ENCODE measurements around the gene KIF12. TPM values are rescaled to one million over a fixed set of nuclear protein-coding genes. Genes with fewer than 3 reads are reported as not detected.

KIF12 gene
- total and polyA plus RNA-seq, 12 donors: 0.13 to 0.45 TPM; not detected in 10

DNA sequence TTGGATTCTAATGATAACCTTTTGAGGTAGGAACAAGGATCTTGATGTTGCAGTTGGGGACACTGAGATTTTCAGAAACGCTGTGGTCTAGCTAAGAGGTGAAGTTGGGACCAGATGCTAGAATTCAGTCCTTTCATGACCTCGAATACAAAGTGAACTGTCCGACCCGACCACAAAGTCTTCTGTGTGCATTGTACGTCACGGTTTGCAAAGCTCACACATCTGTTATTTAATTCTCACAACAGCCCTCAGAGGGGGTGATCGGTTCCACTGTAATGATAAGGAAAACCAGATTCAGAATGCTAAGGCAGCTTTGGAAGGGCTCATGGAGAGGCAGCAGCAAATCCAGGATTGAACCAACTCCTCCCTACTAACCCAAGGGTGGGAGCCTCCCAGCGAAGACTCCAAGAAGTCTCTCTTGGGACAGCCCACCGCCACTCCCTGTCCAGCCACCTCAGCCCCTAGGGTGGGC, 16.6 kb upstream of the KIF12 start:
- 66 to 75% methylated on average over 9 of the region's 9 CpGs for WGBS, 2 donors
- DNase-seq (no peak), ATAC-seq (peak in 1 of 8 donors; percentile 20)
- peaks cover 3 to 31% (median 18%) of the 10 kb centered on the region in 9 donors for H3K4me1 ChIP-seq
- peaks cover 0 to 37% (median 6%) of the 10 kb centered on the region in 7 donors for H3K27me3 ChIP-seq
- intact Hi-C loops (cut with DNase I): no loop called here
- peak overlapping the region in 2 of 10 donors; percentile 10 to 28 for H3K27ac ChIP-seq
- no peaks in the 10 kb centered on the region for H3K9me3 ChIP-seq
- TF ChIP-seq, protein P1, sequence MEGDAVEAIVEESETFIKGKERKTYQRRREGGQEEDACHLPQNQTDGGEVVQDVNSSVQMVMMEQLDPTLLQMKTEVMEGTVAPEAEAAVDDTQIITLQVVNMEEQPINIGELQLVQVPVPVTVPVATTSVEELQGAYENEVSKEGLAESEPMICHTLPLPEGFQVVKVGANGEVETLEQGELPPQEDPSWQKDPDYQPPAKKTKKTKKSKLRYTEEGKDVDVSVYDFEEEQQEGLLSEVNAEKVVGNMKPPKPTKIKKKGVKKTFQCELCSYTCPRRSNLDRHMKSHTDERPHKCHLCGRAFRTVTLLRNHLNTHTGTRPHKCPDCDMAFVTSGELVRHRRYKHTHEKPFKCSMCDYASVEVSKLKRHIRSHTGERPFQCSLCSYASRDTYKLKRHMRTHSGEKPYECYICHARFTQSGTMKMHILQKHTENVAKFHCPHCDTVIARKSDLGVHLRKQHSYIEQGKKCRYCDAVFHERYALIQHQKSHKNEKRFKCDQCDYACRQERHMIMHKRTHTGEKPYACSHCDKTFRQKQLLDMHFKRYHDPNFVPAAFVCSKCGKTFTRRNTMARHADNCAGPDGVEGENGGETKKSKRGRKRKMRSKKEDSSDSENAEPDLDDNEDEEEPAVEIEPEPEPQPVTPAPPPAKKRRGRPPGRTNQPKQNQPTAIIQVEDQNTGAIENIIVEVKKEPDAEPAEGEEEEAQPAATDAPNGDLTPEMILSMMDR (IDR thresholded peaks at IDR 0.05): no peak
- H3K4me3 ChIP-seq: no peak overlapping the region
- H3K36me3 ChIP-seq: no peaks in the 10 kb centered on the region

DNA sequence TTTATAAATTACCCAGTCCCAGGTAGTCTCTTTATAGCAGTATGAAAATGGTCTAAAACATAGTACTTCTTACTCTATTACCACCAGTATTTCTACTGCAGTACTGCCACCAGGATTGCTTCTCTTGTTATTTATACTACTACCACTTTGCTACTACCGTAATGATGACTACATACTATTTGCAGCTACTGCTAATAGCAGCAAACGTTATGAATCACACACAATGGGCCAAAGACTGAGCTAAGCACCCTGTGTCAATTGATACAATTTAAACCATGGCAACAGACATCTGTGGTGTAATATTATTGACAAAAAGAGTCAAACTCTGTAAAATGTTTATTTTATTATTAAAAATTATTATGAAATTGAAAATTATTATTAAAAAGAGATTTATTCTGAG, 15.3 kb upstream of the KIF12 start:
- Histone ChIP-seq H3K9me3 (no peaks in the 10 kb centered on the region), H3K4me3 (no peak overlapping the region), H3K4me1 (peaks cover 3 to 31% (median 18%) of the 10 kb centered on the region in 9 donors), H3K27ac (no peak overlapping the region), H3K27me3 (peaks cover 0 to 37% (median 6%) of the 10 kb centered on the region in 7 donors), H3K36me3 (no peaks in the 10 kb centered on the region)
- TF ChIP-seq, protein P1 (IDR thresholded peaks at IDR 0.05): no peak
- WGBS, 2 donors: 42 to 65% methylated on average over 2 of the region's 2 CpGs
- intact Hi-C loops (cut with DNase I): loop anchor here in 1 of 10 donors (5.0 kb wide), 1 partner anchor 163 kb away; no protein-coding TSS in a partner anchor
- no peak for ATAC-seq
- no peak for DNase-seq

DNA sequence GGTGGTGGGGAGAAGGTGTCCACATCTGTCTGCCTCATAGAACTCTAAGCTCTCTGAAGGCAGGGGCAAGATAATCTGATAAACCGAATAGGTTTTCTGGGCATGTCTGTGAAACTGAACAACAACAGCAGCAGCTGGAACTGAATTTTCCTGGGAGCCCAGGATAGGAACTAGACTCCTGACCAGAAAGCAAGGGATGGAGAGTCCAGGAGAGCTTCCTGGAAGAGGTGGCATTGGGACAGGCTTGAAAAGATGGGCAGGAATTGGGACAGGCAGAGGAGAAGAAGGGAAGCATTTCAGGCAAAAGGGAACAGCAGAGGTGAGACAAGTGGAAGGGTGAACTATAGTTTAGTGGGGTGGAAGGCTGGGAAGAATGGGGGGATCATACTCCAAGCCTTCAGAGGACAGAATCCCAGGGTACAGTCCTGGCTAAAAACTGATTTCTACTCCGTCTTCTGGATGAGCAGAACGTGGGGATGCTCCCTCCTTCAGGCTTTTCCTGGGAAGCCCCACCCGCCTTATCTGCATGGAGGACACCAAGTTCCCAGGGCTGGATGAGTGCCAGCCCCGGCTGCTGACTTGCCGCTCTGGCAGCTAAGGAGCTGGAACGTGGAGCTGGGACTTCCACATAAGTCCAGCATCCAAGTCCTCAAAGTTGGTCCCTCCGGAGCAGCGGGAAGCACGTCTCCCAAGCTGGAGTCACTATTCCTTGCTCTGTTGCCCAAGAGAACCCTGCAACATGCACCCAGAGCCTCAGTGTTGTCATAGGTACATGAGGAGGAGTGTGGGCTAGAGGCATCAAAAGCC, 13.9 kb upstream of the KIF12 start:
- WGBS, 2 donors: 20 to 23% methylated on average over 10 of the region's 10 CpGs
- peaks cover 0 to 26% (median 4%) of the 10 kb centered on the region in 7 donors for H3K27me3 ChIP-seq
- no peak overlapping the region for H3K4me3 ChIP-seq
- H3K27ac ChIP-seq: peak overlapping the region in 7 of 10 donors; percentile 5 to 74 (median 48)
- TF ChIP-seq, protein P1 (IDR thresholded peaks at IDR 0.05): no peak
- H3K9me3 ChIP-seq: no peaks in the 10 kb centered on the region
- intact Hi-C loops (cut with DNase I): loop anchor here in 2 of 10 donors (2.0 to 5.0 kb wide), 2 partner anchors 34 to 164 kb away; no protein-coding TSS in a partner anchor
- DNase-seq: peak; percentile 77 to 89
- H3K4me1 ChIP-seq: peaks cover 3 to 35% (median 18%) of the 10 kb centered on the region in 9 donors
- H3K36me3 ChIP-seq: no peaks in the 10 kb centered on the region
- peak; percentile 62 to 89 (median 80) for ATAC-seq

DNA sequence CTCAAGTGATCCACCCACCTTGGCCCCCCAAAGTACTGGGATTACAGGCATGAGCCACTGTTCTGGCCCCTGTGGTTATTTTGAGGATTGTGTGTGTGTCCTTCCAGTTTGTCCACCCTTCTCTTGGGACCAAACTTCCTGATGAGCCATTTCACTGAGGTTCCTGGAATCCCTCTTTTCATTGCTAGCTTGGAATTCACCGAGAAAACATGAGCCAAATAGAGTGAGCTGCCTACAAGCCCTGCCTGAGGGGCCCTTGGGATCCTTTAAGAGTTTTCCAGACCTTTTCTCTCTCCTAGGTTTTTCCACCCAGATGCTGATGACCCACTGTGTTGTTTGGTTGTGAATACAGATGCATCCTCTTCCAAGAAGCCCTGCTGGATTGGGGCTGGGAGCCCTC, 13.2 kb upstream of the KIF12 start:
- no peak for DNase-seq
- no peak overlapping the region for H3K4me3 ChIP-seq
- no peaks in the 10 kb centered on the region for H3K36me3 ChIP-seq

More for the DNA sequence above, 13.2 kb upstream of the KIF12 start:
- intact Hi-C loops (cut with DNase I): loop anchor here in 2 of 10 donors (2.0 to 5.0 kb wide), 2 partner anchors 34 to 165 kb away; no protein-coding TSS in a partner anchor
- H3K9me3 ChIP-seq: no peaks in the 10 kb centered on the region
- WGBS, 2 donors: 36 to 40% methylated on average over 1 of the region's 1 CpG
- TF ChIP-seq, protein P1 (IDR thresholded peaks at IDR 0.05): no peak
- H3K27me3 ChIP-seq: peaks cover 0 to 20% (median 0%) of the 10 kb centered on the region in 7 donors
- H3K4me1 ChIP-seq: peaks cover 3 to 40% (median 18%) of the 10 kb centered on the region in 9 donors
- H3K27ac ChIP-seq: peak overlapping the region in 6 of 10 donors; percentile 4 to 74 (median 48)
- ATAC-seq: peak in 5 of 8 donors; percentile 19 to 43 (median 30)

Data from heart right ventricle (tissue), 16 donors.